GM23338 (cell line): Measurements from ENCODE around the gene CEP78. TPM values are rescaled to one million over a fixed set of nuclear protein-coding genes. Genes with fewer than 3 reads are reported as not detected.

Source experiments
- ATAC-seq: fragments of 200-7000 bp; cut with Tn5 transposase; 3 replicates; pipeline ENCODE4 v1.9.1; 2020
- DNase-seq: peaks from one replicate; pipeline ENCODE4 v3.0.0-alpha.2; 2015; ENCODE audit warnings: low spot score
- H2AFZ ChIP-seq: fragments of 200-600 bp; sonication (generic); 2 replicates; pipeline ENCODE4 v1.8.0; 2016; ENCODE audit warnings: antibody characterized with exemption, mild to moderate bottlenecking, moderate library complexity
- H3F3A ChIP-seq: fragments of 200-600 bp; sonication (generic); replicated peaks from 2 replicates; pipeline ENCODE4 v1.8.0; 2017; ENCODE audit warnings: antibody characterized with exemption, mixed run types, low read depth
- H3K27ac ChIP-seq: fragments of 200-600 bp; sonication (generic); 2 replicates; pipeline ENCODE4 v1.6.1; 2016; ENCODE audit warnings: low read depth
- H3K27me3 ChIP-seq: fragments of 200-600 bp; sonication (generic); 2 replicates; pipeline ENCODE4 v1.8.0; 2016; ENCODE audit warnings: mild to moderate bottlenecking, mixed run types, moderate library complexity; ENCODE audit not compliant: insufficient read depth
- H3K36me3 ChIP-seq: fragments of 200-600 bp; sonication (generic); 2 replicates; pipeline ENCODE4 v1.8.0; 2016; ENCODE audit warnings: mild to moderate bottlenecking; ENCODE audit not compliant: insufficient read depth
- H3K4me1 ChIP-seq: fragments of 200-600 bp; sonication (generic); 2 replicates; pipeline ENCODE4 v1.8.0; 2016; ENCODE audit warnings: mild to moderate bottlenecking, moderate library complexity; ENCODE audit not compliant: insufficient read depth
- H3K4me2 ChIP-seq: fragments of 200-600 bp; sonication (generic); 2 replicates; pipeline ENCODE4 v1.7.1; 2017; ENCODE audit warnings: mixed run types
- H3K4me3 ChIP-seq: fragments of 200-600 bp; sonication (generic); 2 replicates; pipeline ENCODE4 v1.6.1; 2016; ENCODE audit warnings: mixed run types
- H3K79me2 ChIP-seq: fragments of 200-600 bp; sonication (generic); replicated peaks from 2 replicates; pipeline ENCODE4 v1.8.0; 2017; ENCODE audit warnings: mild to moderate bottlenecking; ENCODE audit not compliant: insufficient read depth
- H3K9me2 ChIP-seq: fragments of 200-600 bp; sonication (generic); 2 replicates; pipeline ENCODE4 v1.8.0; 2017; ENCODE audit not compliant: insufficient read depth
- H4K20me1 ChIP-seq: fragments of 200-600 bp; sonication (generic); replicated peaks from 2 replicates; pipeline ENCODE4 v1.8.0; 2017; ENCODE audit warnings: mild to moderate bottlenecking; ENCODE audit not compliant: insufficient read depth
- H3K27ac Mint-ChIP-seq: 2 replicates; pipeline ENCODE4 v1.8.0; 2020; ENCODE audit warnings: inconsistent platforms, mild to moderate bottlenecking, moderate library complexity, mixed read lengths
- H3K27me3 Mint-ChIP-seq: 3 replicates; pipeline ENCODE4 v1.8.0; 2022; ENCODE audit warnings: low read depth, mild to moderate bottlenecking, moderate library complexity, mixed read lengths, inconsistent platforms; ENCODE audit not compliant: insufficient read depth, poor library complexity
- H3K36me3 Mint-ChIP-seq: 3 replicates; pipeline ENCODE4 v1.8.0; 2021; ENCODE audit warnings: low read depth, mild to moderate bottlenecking, inconsistent platforms, moderate library complexity, mixed read lengths
- H3K4me1 Mint-ChIP-seq: 3 replicates; pipeline ENCODE4 v1.8.0; 2020; ENCODE audit warnings: mild to moderate bottlenecking, inconsistent platforms, mixed read lengths
- H3K4me3 Mint-ChIP-seq: 3 replicates; pipeline ENCODE4 v1.8.0; 2021; ENCODE audit warnings: moderate library complexity, mild to moderate bottlenecking, inconsistent platforms, mixed read lengths
- H3K9me3 Mint-ChIP-seq: 3 replicates; pipeline ENCODE4 v1.8.0; 2020; ENCODE audit warnings: moderate library complexity, mild to moderate bottlenecking, inconsistent platforms, mixed read lengths
- EZH2 ChIP-seq: fragments of 200-600 bp; sonication (generic); IDR thresholded peaks from one replicate; pipeline ENCODE4 v1.8.0; 2017; ENCODE audit warnings: antibody characterized with exemption, mild to moderate bottlenecking, low read depth; ENCODE audit not compliant: unreplicated experiment
- JUNB ChIP-seq: IDR thresholded peaks from one replicate; pipeline ENCODE4 v1.6.1; 2016; ENCODE audit warnings: antibody characterized with exemption; ENCODE audit not compliant: unreplicated experiment
- NANOG ChIP-seq: IDR thresholded peaks from 2 replicates; pipeline ENCODE4 v1.6.1; 2016; ENCODE audit warnings: antibody characterized with exemption, borderline replicate concordance
- POLR2AphosphoS5 ChIP-seq: IDR thresholded peaks from 2 replicates; pipeline ENCODE4 v1.6.1; 2016; ENCODE audit warnings: antibody characterized with exemption, low read depth
- ZNF114 ChIP-seq: fragments of 250-450 bp; sonication (Bioruptor Pico); IDR thresholded peaks from 2 replicates; pipeline ENCODE4 v1.5.0; 2020; ENCODE audit warnings: mild to moderate bottlenecking, moderate library complexity
- polyA plus RNA-seq: library from polyadenylated mRNA; unstranded; fragments of >200 nt; fragmentation: Nextera tagmentation; extraction: Ambion mirVana; gene quantifications from 2 replicates; pipeline ENCODE4 v1.2.1, GENCODE V29; 2016
- total RNA-seq: library from RNA; depleted of rRNA; stranded (reverse); fragments of >200 nt; shearing (Covaris generic); gene quantifications from 2 replicates; pipeline ENCODE4 v1.2.3, GENCODE V29; 2014
- TF ChIP-seq, protein P1 (sequence below): fragments of 250-450 bp; sonication (Bioruptor Pico); IDR thresholded peaks from 2 replicates; pipeline ENCODE4 v1.5.0; 2020; ENCODE audit warnings: mild to moderate bottlenecking, moderate library complexity
- TF ChIP-seq, protein P2 (sequence below): IDR thresholded peaks from one replicate; pipeline ENCODE4 v1.6.1; 2018; ENCODE audit warnings: antibody characterized with exemption; ENCODE audit not compliant: unreplicated experiment
- TF ChIP-seq, protein P3 (sequence below): IDR thresholded peaks from 2 replicates; pipeline ENCODE4 v1.6.1; 2016; ENCODE audit warnings: antibody characterized with exemption

The CEP78 gene
- total and polyA plus RNA-seq, 2 experiments from 2014 or later, result 19.9 to 48.3 TPM

DNA sequence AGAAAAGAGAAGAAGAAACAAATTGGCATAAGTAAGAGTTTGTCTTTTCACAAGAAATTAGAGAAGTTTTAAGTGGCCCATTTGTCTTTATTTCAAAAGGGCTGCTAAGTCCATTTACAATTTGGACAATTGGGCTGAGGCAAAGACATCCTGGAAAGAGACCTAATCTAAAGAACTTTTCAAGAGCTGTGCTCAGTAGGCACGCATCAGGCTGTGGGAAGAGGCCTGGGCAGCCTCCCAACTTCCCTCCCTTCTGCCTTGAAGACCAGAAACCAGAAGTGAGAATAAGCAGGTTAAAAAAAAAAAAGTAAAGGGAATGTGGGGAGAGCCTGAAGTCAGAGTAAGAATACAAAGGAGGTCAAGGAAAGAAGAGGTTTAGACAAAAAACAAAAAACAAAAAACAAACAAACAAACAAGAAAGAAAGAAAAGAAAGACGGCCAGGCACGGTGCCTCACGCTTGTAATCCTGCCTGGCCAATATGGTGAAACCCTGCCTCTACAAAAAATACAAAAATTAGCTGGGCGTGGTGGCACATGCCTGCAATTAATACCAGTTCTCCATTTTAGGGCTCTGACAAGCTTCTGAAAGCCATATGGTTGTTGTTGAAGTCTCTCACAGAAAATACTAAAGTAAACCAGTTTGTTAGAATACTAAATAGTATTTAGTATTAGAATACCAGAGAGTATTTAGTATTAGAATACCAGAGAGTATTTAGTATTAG lies 48.0 kb upstream of the CEP78 start:
- H3K36me3 Mint-ChIP-seq, result no peaks in the 10 kb centered on the region
- Histone ChIP-seq H3K36me3 (no peaks in the 10 kb centered on the region), H2AFZ (peak overlapping the region; percentile 1; the same call in 1 of the 2 replicates), H3K4me2 (no peak overlapping the region), H3K9me2 (peaks cover 7% of the 10 kb centered on the region), H4K20me1 (no peaks in the 10 kb centered on the region), H3K27ac (no peak overlapping the region), H3K4me3 (no peak overlapping the region), H3K4me1 (peaks cover 7% of the 10 kb centered on the region; the same call in 1 of the 2 replicates), H3K27me3 (no peaks in the 10 kb centered on the region), H3F3A (no peaks in the 10 kb centered on the region), H3K79me2 (no peaks in the 10 kb centered on the region)
- ATAC-seq (peak; percentile 35; the same call in 2 of the 3 replicates), DNase-seq (no peak)
- H3K4me3 Mint-ChIP-seq, result no peak overlapping the region
- peaks cover 2% of the 10 kb centered on the region for H3K27me3 Mint-ChIP-seq
- no peak for TF ChIP-seq POLR2AphosphoS5
- no peak for TF ChIP-seq ZNF114
- TF ChIP-seq, protein P1, sequence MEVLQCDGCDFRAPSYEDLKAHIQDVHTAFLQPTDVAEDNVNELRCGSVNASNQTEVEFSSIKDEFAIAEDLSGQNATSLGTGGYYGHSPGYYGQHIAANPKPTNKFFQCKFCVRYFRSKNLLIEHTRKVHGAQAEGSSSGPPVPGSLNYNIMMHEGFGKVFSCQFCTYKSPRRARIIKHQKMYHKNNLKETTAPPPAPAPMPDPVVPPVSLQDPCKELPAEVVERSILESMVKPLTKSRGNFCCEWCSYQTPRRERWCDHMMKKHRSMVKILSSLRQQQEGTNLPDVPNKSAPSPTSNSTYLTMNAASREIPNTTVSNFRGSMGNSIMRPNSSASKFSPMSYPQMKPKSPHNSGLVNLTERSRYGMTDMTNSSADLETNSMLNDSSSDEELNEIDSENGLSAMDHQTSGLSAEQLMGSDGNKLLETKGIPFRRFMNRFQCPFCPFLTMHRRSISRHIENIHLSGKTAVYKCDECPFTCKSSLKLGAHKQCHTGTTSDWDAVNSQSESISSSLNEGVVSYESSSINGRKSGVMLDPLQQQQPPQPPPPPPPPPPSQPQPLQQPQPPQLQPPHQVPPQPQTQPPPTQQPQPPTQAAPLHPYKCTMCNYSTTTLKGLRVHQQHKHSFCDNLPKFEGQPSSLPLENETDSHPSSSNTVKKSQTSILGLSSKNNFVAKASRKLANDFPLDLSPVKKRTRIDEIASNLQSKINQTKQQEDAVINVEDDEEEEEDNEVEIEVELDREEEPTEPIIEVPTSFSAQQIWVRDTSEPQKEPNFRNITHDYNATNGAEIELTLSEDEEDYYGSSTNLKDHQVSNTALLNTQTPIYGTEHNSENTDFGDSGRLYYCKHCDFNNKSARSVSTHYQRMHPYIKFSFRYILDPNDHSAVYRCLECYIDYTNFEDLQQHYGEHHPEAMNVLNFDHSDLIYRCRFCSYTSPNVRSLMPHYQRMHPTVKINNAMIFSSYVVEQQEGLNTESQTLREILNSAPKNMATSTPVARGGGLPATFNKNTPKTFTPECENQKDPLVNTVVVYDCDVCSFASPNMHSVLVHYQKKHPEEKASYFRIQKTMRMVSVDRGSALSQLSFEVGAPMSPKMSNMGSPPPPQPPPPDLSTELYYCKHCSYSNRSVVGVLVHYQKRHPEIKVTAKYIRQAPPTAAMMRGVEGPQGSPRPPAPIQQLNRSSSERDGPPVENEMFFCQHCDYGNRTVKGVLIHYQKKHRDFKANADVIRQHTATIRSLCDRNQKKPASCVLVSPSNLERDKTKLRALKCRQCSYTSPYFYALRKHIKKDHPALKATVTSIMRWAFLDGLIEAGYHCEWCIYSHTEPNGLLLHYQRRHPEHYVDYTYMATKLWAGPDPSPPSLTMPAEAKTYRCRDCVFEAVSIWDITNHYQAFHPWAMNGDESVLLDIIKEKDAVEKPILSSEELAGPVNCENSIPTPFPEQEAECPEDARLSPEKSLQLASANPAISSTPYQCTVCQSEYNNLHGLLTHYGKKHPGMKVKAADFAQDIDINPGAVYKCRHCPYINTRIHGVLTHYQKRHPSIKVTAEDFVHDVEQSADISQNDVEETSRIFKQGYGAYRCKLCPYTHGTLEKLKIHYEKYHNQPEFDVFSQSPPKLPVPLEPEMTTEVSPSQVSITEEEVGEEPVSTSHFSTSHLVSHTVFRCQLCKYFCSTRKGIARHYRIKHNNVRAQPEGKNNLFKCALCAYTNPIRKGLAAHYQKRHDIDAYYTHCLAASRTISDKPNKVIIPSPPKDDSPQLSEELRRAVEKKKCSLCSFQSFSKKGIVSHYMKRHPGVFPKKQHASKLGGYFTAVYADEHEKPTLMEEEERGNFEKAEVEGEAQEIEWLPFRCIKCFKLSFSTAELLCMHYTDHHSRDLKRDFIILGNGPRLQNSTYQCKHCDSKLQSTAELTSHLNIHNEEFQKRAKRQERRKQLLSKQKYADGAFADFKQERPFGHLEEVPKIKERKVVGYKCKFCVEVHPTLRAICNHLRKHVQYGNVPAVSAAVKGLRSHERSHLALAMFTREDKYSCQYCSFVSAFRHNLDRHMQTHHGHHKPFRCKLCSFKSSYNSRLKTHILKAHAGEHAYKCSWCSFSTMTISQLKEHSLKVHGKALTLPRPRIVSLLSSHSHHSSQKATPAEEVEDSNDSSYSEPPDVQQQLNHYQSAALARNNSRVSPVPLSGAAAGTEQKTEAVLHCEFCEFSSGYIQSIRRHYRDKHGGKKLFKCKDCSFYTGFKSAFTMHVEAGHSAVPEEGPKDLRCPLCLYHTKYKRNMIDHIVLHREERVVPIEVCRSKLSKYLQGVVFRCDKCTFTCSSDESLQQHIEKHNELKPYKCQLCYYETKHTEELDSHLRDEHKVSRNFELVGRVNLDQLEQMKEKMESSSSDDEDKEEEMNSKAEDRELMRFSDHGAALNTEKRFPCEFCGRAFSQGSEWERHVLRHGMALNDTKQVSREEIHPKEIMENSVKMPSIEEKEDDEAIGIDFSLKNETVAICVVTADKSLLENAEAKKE (CRISPR knock-in tag), result no peak
- H3K9me3 Mint-ChIP-seq, result no peaks in the 10 kb centered on the region
- H3K4me1 Mint-ChIP-seq, result peaks cover 7% of the 10 kb centered on the region
- H3K27ac Mint-ChIP-seq, result no peak overlapping the region; the same call in 1 of the 2 replicates

DNA sequence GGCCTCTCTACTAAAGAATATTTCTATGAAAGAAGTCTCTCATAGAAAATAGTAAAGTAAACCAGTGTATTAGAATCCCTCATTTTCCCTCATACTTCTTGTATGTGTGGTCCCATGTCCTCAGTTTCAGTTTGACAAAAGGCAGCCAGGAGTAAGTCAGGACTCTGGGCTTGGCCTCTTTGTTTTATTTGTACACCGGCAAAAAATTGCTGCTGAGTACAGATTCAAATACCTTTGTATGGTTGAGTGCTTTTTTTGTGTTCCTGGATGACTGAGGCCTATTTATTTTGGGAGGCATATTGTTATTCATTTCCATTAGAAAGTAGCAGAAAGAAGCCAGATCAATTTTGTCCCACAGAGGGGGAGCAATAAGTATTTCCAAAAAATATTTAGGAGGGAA lies 47.3 kb upstream of the CEP78 start:
- H3K27ac ChIP-seq, result no peak overlapping the region
- Mint-ChIP-seq H3K27ac (no peak overlapping the region), H3K4me3 (no peak overlapping the region), H3K4me1 (peaks cover 9% of the 10 kb centered on the region), H3K9me3 (no peaks in the 10 kb centered on the region), H3K27me3 (peaks cover 2% of the 10 kb centered on the region), H3K36me3 (no peaks in the 10 kb centered on the region)
- H3K9me2 ChIP-seq, result peaks cover 7% of the 10 kb centered on the region
- H3F3A ChIP-seq, result no peaks in the 10 kb centered on the region
- H3K4me1 ChIP-seq, result peaks cover 7% of the 10 kb centered on the region; the same call in 1 of the 2 replicates
- no peaks in the 10 kb centered on the region for H3K79me2 ChIP-seq
- H2AFZ ChIP-seq, result no peak overlapping the region
- no peak overlapping the region for H3K4me2 ChIP-seq
- ATAC-seq (no peak), DNase-seq (no peak)
- H4K20me1 ChIP-seq, result no peaks in the 10 kb centered on the region
- H3K27me3 ChIP-seq, result no peaks in the 10 kb centered on the region
- H3K4me3 ChIP-seq, result no peak overlapping the region
- no peaks in the 10 kb centered on the region for H3K36me3 ChIP-seq
- TF ChIP-seq NANOG (no peak), JUNB (no peak), POLR2AphosphoS5 (no peak), EZH2 (no peak)
- TF ChIP-seq, protein P2, sequence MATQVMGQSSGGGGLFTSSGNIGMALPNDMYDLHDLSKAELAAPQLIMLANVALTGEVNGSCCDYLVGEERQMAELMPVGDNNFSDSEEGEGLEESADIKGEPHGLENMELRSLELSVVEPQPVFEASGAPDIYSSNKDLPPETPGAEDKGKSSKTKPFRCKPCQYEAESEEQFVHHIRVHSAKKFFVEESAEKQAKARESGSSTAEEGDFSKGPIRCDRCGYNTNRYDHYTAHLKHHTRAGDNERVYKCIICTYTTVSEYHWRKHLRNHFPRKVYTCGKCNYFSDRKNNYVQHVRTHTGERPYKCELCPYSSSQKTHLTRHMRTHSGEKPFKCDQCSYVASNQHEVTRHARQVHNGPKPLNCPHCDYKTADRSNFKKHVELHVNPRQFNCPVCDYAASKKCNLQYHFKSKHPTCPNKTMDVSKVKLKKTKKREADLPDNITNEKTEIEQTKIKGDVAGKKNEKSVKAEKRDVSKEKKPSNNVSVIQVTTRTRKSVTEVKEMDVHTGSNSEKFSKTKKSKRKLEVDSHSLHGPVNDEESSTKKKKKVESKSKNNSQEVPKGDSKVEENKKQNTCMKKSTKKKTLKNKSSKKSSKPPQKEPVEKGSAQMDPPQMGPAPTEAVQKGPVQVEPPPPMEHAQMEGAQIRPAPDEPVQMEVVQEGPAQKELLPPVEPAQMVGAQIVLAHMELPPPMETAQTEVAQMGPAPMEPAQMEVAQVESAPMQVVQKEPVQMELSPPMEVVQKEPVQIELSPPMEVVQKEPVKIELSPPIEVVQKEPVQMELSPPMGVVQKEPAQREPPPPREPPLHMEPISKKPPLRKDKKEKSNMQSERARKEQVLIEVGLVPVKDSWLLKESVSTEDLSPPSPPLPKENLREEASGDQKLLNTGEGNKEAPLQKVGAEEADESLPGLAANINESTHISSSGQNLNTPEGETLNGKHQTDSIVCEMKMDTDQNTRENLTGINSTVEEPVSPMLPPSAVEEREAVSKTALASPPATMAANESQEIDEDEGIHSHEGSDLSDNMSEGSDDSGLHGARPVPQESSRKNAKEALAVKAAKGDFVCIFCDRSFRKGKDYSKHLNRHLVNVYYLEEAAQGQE, result no peak
- TF ChIP-seq, protein P3, sequence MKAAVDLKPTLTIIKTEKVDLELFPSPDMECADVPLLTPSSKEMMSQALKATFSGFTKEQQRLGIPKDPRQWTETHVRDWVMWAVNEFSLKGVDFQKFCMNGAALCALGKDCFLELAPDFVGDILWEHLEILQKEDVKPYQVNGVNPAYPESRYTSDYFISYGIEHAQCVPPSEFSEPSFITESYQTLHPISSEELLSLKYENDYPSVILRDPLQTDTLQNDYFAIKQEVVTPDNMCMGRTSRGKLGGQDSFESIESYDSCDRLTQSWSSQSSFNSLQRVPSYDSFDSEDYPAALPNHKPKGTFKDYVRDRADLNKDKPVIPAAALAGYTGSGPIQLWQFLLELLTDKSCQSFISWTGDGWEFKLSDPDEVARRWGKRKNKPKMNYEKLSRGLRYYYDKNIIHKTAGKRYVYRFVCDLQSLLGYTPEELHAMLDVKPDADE, result no peak
